Measurements from ENCODE around the gene AUH. TPM values are rescaled to one million over a fixed set of nuclear protein-coding genes. Genes with fewer than 3 reads are reported as not detected.

Gene AUH
- total and polyA plus RNA-seq, 9 of the 15 experiments (the other 6 are each of a cell fraction or from before 2014, with no cell fraction given), result 3.4 to 29.0 (median 10.1) TPM

GRCh38 chr9:91177661-91178280, 183.9 kb downstream of the AUH start:
- 40% methylated on average over 10 of the region's 15 CpGs for WGBS (ENCODE audit: insufficient coverage, low coverage, missing lambda C conversion rate)
- Histone ChIP-seq H3K27ac (ENCODE audit: extremely low read depth, low read depth, low read length) (no peak overlapping the region), H2AFZ (ENCODE audit: low read depth, low read length) (0 out of 2 replicates have a peak overlapping the region, but pooled peaks have one; percentile 16), H3K9me1 (ENCODE audit: control insufficient read depth, insufficient read depth, low read length) (no peaks in the 10 kb centered on the region), H3K4me2 (ENCODE audit: insufficient read depth, low read length) (no peak overlapping the region), H3K27me3 (ENCODE audit: control insufficient read depth in 2 of 2, insufficient read depth in 2 of 2, low read length in 2 of 2) (no peaks in the 10 kb centered on the region), H3K9me3 (replicated peaks; ENCODE audit: control insufficient read depth, insufficient read depth, low read depth, low read length) (no peaks in the 10 kb centered on the region), H3K79me2 (ENCODE audit: control insufficient read depth, insufficient read depth, low read length) (no peaks in the 10 kb centered on the region), H4K20me1 (replicated peaks; ENCODE audit: control insufficient read depth, insufficient read depth, low read length) (no peaks in the 10 kb centered on the region), H3K36me3 (ENCODE audit: control insufficient read depth, insufficient read depth, low read length) (no peaks in the 10 kb centered on the region), H3K4me3 (no peak overlapping the region), H3K9ac (ENCODE audit: insufficient read depth in 1 of 2, low read depth in 2 of 2, low read length in 2 of 2) (no peak overlapping the region), H3K4me1 (replicated peaks in 1 of 2; ENCODE audit: control insufficient read depth in 2 of 2, insufficient read depth in 2 of 2, low read length in 2 of 2) (peaks cover 6 to 14% of the 10 kb centered on the region in 2 experiments)
- BruUV-seq (replicated peaks), result no TSS peak
- in situ Hi-C loops (cut with MboI) (no loop called here), intact Hi-C loops (cut with micrococcal nuclease) (loop anchor here (5.0 kb wide), 1 partner anchor 140 kb away; no protein-coding TSS in a partner anchor)
- ATAC-seq, result no peak
- ChIA-PET POLR2A (interaction anchor here (0.8 to 2.3 kb wide), 2 partner anchors 13 to 1362 kb away, joined by 3 to 6 read pairs; no protein-coding TSS in a partner anchor), CTCF (ENCODE audit: low intra/inter-chr PET ratio) (no interaction called here)
- no peak for DNase-seq (ENCODE audit: extremely low read depth in 1 of 4, low spot score in 3 of 4)
- FAIRE-seq, result no peak
- TF ChIP-seq KDM4B (IDR thresholded peaks at IDR 0.05; ENCODE audit: borderline replicate concordance in 2 of 2, low read depth in 1 of 2) (no peak), ZBTB40 (IDR thresholded peaks at IDR 0.05) (no peak), ZBTB40 (CRISPR knock-in tag; IDR thresholded peaks at IDR 0.05) (no peak), SAFB2 (IDR thresholded peaks at IDR 0.05; ENCODE audit: borderline replicate concordance, low read depth, low read length, severe bottlenecking) (no peak), GATAD2B (IDR thresholded peaks at IDR 0.05; ENCODE audit: borderline replicate concordance) (no peak), ZNF436 (CRISPR knock-in tag; IDR thresholded peaks at IDR 0.05) (no peak), KHSRP (IDR thresholded peaks at IDR 0.05) (no peak), HMBOX1 (IDR thresholded peaks at IDR 0.05) (no peak), OTX1 (CRISPR knock-in tag; IDR thresholded peaks at IDR 0.05) (no peak), ZBTB12 (CRISPR knock-in tag; IDR thresholded peaks at IDR 0.05) (no peak), POLR2A (conservative IDR thresholded peaks at IDR 0.05) (no peak), FOXA3 (CRISPR knock-in tag; conservative IDR thresholded peaks at IDR 0.05 in 1 of 2, IDR thresholded peaks at IDR 0.05 in 1 of 2) (no peak)

All from K562 (cell line).